OCI-LY7 (cell line): ENCODE data around the gene CFAP210. TPM values are rescaled to one million over a fixed set of nuclear protein-coding genes. Genes with fewer than 3 reads are reported as not detected.

Experiments
- BruUV-seq: library from RNA; stranded (reverse); fragments of 400-500 nt; replicated peaks from 2 replicates; lab custom pipeline; 2021; lab: Mats Ljungman, UMichigan
- CTCF ChIA-PET: fragments of 300-600 bp; sonication (Branson Sonifier 250); formaldehyde crosslinking; loops from one replicate; lab custom pipeline; 2022; ENCODE audit warnings: antibody characterized with exemption; ENCODE audit not compliant: unreplicated experiment; lab: Charles Lee
- POLR2A ChIA-PET: fragments of 300-600 bp; sonication (Branson Sonifier 250); formaldehyde crosslinking; loops from one replicate; lab custom pipeline; 2022; ENCODE audit warnings: antibody characterized with exemption; lab: Charles Lee
- DNase-seq: peaks from one replicate; pipeline ENCODE4 v3.0.0-alpha.2; 2015; ENCODE audit warnings: low spot score
- H2AFZ ChIP-seq: fragments of 200-600 bp; sonication (generic), shearing (Covaris generic); 2 replicates; pipeline ENCODE4 v1.6.1; 2014; ENCODE audit warnings: mild to moderate bottlenecking, antibody characterized with exemption, low read length, moderate library complexity
- H3K27ac ChIP-seq: fragments of 200-600 bp; sonication (generic); 2 replicates; pipeline ENCODE4 v1.5.1; 2014; ENCODE audit warnings: mixed run types, low read depth, mild to moderate bottlenecking, moderate library complexity, low read length, inconsistent platforms; ENCODE audit not compliant: poor library complexity, severe bottlenecking
- H3K36me3 ChIP-seq: fragments of 200-600 bp; sonication (generic); 2 replicates; pipeline ENCODE4 v1.6.1; 2014; ENCODE audit warnings: mild to moderate bottlenecking, antibody characterized with exemption, low read length, moderate library complexity, mixed read lengths; ENCODE audit not compliant: insufficient read depth
- H3K4me1 ChIP-seq: fragments of 200-600 bp; sonication (generic); 2 replicates; pipeline ENCODE4 v1.5.1; 2014; ENCODE audit warnings: mild to moderate bottlenecking, low read length; ENCODE audit not compliant: insufficient read depth, poor library complexity, severe bottlenecking
- H3K4me2 ChIP-seq: fragments of 200-600 bp; sonication (generic); 2 replicates; pipeline ENCODE4 v1.6.1; 2014; ENCODE audit warnings: mild to moderate bottlenecking, low read length
- H3K4me3 ChIP-seq: fragments of 200-600 bp; sonication (generic); 2 replicates; pipeline ENCODE4 v1.5.1; 2014; ENCODE audit warnings: mild to moderate bottlenecking, low read depth, low read length; ENCODE audit not compliant: poor library complexity, severe bottlenecking
- H3K79me2 ChIP-seq: fragments of 200-600 bp; sonication (generic); 2 replicates; pipeline ENCODE4 v1.6.1; 2016; ENCODE audit warnings: low read depth, mild to moderate bottlenecking, low read length, moderate library complexity, mixed read lengths; ENCODE audit not compliant: insufficient read depth
- H3K9me2 ChIP-seq: fragments of 200-600 bp; sonication (generic); 2 replicates; pipeline ENCODE4 v1.6.1; 2016; ENCODE audit warnings: mild to moderate bottlenecking, low read length, mixed read lengths; ENCODE audit not compliant: insufficient read depth
- H3K9me3 ChIP-seq: fragments of 200-600 bp; sonication (generic); 2 replicates; pipeline ENCODE4 v1.6.1; 2014; ENCODE audit warnings: mild to moderate bottlenecking, mixed run types, low read length, mixed read lengths
- H4K20me1 ChIP-seq: fragments of 200-600 bp; sonication (generic); 2 replicates; pipeline ENCODE4 v1.6.1; 2014; ENCODE audit warnings: mild to moderate bottlenecking, antibody characterized with exemption, low read length, moderate library complexity, mixed read lengths; ENCODE audit not compliant: insufficient read depth
- EZH2phosphoT487 ChIP-seq: fragments of 200-600 bp; sonication (generic); IDR thresholded peaks from 2 replicates; pipeline ENCODE4 v1.6.1; 2018; ENCODE audit warnings: low read depth, borderline replicate concordance, mild to moderate bottlenecking, mixed run types, antibody characterized with exemption, low read length, moderate library complexity, mixed read lengths
- intact Hi-C: fragments of 100-400 bp; cut with micrococcal nuclease; formaldehyde crosslinking; loops from one replicate; pipeline ENCODE4 v1.10.0; 2022; ENCODE audit not compliant: unreplicated experiment
- total RNA-seq, 2 experiments: library from RNA; depleted of rRNA in 1 of 2; stranded (reverse); fragments of >200 nt in 1 of 2; shearing (Covaris generic) in 1 of 2; gene quantifications; 2 replicates each; pipeline ENCODE4 v1.2.3, GENCODE V29; 2014 to 2022
- TF ChIP-seq, protein P1 (sequence below): fragments of 200-600 bp; sonication (generic); conservative IDR thresholded peaks from 2 replicates; pipeline ENCODE4 v1.5.1; 2014; ENCODE audit warnings: mild to moderate bottlenecking, antibody characterized with exemption, low read length, moderate library complexity, mixed read lengths

The CFAP210 gene
- total RNA-seq, 2 experiments from 2014 or later, result not detected

DNA sequence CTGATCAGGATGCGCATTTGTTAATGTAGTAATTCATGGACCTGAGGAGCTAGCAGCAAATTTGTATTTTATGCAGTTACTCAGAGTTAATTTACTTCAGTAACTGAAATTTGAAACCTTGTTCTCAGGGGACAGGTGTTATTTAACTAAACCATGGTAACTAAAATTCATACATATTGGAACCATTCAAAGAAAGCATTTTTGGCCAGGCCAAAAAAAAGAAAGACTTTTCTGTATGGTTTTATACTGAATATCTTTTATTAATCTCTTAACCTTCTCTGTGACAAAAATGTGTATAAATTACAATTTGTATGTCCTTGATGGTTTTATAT lies 35.0 kb upstream of the CFAP210 start:
- Histone ChIP-seq H3K36me3 (no peaks in the 10 kb centered on the region), H3K4me2 (no peak overlapping the region), H3K79me2 (no peaks in the 10 kb centered on the region), H3K4me1 (no peaks in the 10 kb centered on the region), H3K9me3 (no peaks in the 10 kb centered on the region), H2AFZ (no peak overlapping the region), H3K9me2 (no peaks in the 10 kb centered on the region), H3K4me3 (no peak overlapping the region), H4K20me1 (no peaks in the 10 kb centered on the region), H3K27ac (no peak overlapping the region)
- BruUV-seq, result no TSS peak
- no peak for DNase-seq
- TF ChIP-seq, protein P1, sequence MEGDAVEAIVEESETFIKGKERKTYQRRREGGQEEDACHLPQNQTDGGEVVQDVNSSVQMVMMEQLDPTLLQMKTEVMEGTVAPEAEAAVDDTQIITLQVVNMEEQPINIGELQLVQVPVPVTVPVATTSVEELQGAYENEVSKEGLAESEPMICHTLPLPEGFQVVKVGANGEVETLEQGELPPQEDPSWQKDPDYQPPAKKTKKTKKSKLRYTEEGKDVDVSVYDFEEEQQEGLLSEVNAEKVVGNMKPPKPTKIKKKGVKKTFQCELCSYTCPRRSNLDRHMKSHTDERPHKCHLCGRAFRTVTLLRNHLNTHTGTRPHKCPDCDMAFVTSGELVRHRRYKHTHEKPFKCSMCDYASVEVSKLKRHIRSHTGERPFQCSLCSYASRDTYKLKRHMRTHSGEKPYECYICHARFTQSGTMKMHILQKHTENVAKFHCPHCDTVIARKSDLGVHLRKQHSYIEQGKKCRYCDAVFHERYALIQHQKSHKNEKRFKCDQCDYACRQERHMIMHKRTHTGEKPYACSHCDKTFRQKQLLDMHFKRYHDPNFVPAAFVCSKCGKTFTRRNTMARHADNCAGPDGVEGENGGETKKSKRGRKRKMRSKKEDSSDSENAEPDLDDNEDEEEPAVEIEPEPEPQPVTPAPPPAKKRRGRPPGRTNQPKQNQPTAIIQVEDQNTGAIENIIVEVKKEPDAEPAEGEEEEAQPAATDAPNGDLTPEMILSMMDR, result no peak
- no peak for TF ChIP-seq EZH2phosphoT487
- intact Hi-C loops, result no loop called here
- CTCF ChIA-PET, result no interaction called here
- POLR2A ChIA-PET, result no interaction called here

DNA sequence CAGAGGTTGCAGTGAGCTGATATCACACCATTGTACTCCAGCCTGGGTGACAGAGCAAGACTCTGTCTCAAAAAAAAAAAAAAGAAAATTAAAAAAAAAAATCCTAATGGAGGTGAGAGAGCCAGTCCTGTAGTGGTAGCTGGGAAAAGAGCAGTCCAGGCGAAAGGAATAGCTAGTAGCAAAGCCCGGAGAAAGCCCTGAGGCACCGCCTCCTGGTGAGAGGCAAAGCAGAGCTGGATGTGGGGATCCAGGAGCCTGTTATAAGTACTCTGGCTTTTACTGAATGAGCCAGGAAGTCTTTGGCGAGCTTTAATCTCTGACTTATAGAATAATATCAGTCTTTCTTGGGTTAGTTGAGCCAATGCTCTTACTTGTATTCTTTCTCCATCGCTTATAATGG lies 32.9 kb upstream of the CFAP210 start:
- BruUV-seq, result no TSS peak
- ChIA-PET POLR2A (interaction anchor here (0.6 kb wide), 1 partner anchor 192 kb away, joined by 3 read pairs; no protein-coding TSS in a partner anchor), CTCF (no interaction called here)
- TF ChIP-seq, protein P1, result no peak
- no peak for TF ChIP-seq EZH2phosphoT487
- no peaks in the 10 kb centered on the region for H3K9me2 ChIP-seq
- no peak for DNase-seq
- no peaks in the 10 kb centered on the region for H3K9me3 ChIP-seq
- intact Hi-C loops, result no loop called here
- no peaks in the 10 kb centered on the region for H3K4me1 ChIP-seq
- no peaks in the 10 kb centered on the region for H3K79me2 ChIP-seq
- no peaks in the 10 kb centered on the region for H3K36me3 ChIP-seq
- H3K4me3 ChIP-seq, result no peak overlapping the region
- H3K4me2 ChIP-seq, result no peak overlapping the region
- H4K20me1 ChIP-seq, result no peaks in the 10 kb centered on the region
- H3K27ac ChIP-seq, result no peak overlapping the region
- H2AFZ ChIP-seq, result no peak overlapping the region

DNA sequence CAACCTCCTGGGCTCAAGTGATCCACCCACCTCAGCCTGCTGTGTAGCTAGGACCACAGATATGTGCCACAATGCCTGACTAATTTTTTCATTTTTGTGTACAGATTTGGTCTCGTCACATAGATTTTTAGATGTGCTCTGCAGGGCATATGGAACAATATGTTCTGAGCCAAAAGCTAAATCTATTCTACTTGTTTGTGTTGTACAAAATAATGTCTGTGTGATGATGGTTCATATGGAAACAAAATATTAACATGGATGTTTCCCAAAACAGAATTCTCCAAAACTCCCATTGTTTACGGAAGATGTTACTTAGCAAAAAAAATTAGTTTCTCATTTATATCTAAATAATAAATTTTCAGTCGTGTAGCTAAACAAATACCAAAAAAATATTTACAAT lies 26.8 kb upstream of the CFAP210 start:
- intact Hi-C loops, result no loop called here
- no peak for TF ChIP-seq EZH2phosphoT487
- TF ChIP-seq, protein P1, result no peak
- Histone ChIP-seq H3K4me2 (no peak overlapping the region), H3K9me2 (no peaks in the 10 kb centered on the region), H3K36me3 (no peaks in the 10 kb centered on the region), H3K4me1 (no peaks in the 10 kb centered on the region), H3K9me3 (no peaks in the 10 kb centered on the region), H3K79me2 (no peaks in the 10 kb centered on the region), H4K20me1 (no peaks in the 10 kb centered on the region), H3K27ac (no peak overlapping the region), H2AFZ (no peak overlapping the region), H3K4me3 (no peak overlapping the region)
- BruUV-seq, result no TSS peak
- ChIA-PET POLR2A (interaction anchor here (0.7 kb wide), 1 partner anchor 29 kb away, joined by 4 read pairs; no protein-coding TSS in a partner anchor), CTCF (no interaction called here)
- DNase-seq, result no peak
